GM21825 (cell line): ENCODE results near the gene ADGRE3.
"Not testable (repeated sequence)": the region's sequence is repeated elsewhere in the genome, so short reads cannot be mapped to it uniquely, and the experiment has no call there.

Experiments used
- ATAC-seq: cut with Tn5 transposase; IDR thresholded peaks from one replicate; pipeline ENCODE4 v1.9.1; 2021; ENCODE audit warnings: mild to moderate bottlenecking, moderate library complexity; ENCODE audit not compliant: unreplicated experiment

ADGRE3 gene

DNA sequence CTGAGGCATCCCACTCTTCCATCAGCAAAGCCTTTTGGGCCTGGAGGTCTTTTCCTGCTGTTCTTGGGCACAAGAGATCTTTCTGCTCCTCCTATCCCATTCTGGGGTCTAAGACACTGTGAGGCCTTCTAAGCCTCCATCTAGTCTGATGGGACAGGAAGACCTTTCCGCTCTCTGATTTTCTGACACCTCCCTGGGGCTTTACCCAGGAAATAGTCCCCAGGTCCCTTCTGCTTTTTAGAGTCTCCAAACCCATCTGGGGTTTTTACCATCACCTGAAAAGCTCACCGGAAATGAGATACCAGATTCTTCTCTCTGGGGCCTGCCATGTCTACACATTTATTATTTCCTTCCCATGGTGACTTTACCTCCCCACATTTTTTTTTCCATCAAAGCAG, 70.7 kb downstream of the ADGRE3 start:
- peak; percentile 65 for ATAC-seq

DNA sequence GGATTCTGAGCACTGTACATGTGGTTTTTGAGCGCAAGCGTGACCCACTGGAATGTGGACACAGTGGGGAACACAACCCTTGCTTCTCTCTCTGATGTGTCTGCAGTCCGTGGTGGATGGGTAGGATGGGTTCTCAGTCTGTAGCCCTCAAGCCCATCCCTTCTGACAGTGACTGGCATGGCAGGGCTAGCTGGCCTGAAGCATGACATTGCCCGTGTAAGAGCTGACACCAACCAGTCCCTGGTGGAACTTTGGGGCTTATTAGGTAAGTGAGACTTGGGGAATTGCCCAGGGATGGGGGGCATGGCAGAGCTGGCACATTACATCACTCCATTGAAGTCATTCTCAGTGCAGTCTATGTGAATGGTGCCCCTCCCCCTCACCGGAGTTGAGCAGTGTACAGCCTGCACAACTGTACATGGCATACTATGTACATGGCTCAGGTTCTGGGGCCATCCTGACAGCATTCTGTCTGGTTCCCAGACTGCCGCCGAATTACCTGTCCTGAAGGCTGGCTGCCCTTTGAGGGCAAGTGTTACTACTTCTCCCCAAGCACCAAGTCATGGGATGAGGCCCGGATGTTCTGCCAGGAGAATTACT, 75.0 kb downstream of the ADGRE3 start:
- ATAC-seq = no peak

DNA sequence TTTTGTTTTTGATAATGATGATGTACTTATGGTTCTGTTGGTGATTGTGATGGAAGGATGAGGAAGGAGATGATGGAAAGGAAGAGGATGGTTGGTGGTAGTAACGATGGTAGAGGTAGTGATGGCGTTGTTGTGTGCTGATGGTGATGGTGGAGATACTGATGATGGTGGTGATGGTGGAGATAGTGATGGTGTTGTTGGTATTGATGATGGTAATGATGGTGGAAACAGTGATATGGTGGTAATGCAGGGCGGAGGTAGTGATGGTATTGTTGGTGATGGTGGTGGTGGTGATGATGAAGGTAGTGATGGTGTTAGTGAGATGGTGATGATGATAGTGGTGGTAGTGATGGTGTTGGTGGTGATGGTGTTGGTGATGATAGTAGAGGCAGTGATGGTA, 79.1 kb downstream of the ADGRE3 start:
- ATAC-seq = no peak

DNA sequence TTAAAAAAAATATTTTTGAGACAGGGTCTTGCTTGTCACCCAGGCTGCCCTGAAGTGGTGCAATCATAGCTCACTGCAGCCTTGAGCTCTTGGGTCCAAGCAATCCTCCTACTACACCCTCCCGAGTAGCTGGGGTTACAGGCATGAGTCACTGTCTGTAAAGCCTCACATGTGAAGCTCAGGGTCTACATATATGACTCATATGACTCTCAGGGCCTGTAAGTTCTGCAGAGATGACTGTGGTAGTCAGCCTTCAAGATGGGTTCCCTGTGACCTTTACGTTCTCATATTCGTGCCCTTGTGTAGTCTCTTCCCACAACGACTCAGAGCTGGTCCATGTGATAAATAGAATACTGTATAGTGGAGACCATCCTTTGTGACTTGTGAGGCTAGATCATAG, 85.2 kb downstream of the ADGRE3 start:
- ATAC-seq = not testable (repeated sequence)

DNA sequence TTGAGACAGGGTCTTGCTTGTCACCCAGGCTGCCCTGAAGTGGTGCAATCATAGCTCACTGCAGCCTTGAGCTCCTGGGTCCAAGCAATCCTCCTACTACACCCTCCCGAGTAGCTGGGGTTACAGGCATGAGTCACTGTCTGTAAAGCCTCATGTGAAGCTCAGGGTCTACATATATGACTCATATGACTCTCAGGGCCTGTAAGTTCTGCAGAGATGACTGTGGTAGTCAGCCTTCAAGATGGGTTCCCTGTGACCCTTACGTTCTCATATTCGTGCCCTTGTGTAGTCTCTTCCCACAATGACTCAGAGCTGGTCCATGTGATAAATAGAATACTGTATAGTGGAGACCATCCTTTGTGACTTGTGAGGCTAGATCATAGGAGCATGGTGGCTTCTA, 89.5 kb downstream of the ADGRE3 start:
- peak; percentile 58 for ATAC-seq

DNA sequence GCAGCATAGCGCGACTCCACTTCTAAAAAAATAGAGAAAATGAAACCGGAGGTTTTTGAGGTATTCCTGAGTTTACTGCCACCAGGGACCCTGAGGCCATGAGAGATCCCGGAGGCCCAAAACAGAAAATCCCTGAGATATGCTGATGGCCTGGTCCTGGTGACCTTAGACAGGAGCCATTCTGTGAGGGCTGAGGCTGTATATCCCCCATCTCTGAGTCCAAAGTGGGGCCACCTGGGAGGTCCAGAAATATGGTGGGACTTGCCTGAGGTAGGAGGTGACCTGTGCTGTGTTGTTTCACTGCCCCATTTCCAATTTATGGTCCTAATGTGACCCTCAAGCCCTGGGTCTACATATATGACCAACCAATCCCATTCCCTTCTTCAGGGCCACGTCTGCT, 90.3 kb downstream of the ADGRE3 start:
- ATAC-seq = not testable (repeated sequence)

DNA sequence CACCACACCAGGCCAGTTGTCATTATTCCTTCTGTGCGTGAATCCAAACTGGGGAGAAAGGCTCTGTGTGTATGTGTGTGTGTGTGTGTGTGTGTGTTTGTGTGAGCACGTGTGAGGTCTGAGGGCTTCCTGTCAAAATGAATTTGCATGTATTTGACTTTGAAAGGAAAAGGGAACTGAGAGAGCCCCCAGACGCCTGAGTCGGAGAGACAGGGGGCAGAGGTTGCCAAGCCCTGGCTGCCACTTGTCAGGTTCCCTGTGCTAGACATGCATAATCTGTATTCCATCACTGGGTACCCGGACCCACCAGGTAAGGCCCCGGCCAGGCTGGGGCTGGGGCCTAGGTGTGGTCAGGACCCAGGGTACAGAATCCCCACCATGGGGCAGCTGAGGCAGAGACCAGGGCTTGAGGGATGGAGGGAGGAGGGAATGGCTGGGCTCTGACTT, 91.7 kb downstream of the ADGRE3 start, which contains the start of gene CLEC17A:
Gene CLEC17A (plus strand): TSS at position 191 of the 447 bp plus-strand sequence. CDS start 77 bp downstream, at position 268.
- ATAC-seq = peak; percentile 23

DNA sequence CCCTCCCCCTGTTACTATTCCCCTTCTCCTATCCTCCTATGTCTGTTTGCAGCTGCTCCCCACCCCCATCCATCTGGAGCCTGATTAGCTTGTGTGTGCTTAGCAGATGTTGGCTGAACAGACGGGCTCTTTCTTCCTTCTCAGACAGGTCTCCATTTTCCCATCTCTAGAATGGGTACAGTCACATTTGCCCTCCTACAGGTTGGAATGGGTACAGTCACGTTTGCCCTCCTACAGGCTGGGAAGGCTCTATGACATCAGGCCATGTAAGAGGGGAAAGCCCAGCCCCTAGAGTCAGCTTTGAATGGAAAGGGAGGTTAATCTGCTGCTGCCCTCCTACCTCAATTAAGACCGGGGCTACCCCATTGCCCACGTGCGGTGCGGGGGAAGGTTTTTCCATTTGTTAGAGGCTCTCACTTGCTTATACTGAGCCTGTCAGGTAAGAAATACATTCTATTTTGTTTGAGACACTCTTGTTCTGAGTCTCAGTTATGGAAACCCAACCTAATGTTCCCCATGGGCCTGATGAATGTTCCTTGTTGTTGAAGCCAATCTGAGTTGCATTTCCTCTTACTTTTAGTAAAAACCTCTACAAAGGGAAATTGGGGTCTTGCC, 93.9 kb downstream of the ADGRE3 start:
- ATAC-seq = no peak

DNA sequence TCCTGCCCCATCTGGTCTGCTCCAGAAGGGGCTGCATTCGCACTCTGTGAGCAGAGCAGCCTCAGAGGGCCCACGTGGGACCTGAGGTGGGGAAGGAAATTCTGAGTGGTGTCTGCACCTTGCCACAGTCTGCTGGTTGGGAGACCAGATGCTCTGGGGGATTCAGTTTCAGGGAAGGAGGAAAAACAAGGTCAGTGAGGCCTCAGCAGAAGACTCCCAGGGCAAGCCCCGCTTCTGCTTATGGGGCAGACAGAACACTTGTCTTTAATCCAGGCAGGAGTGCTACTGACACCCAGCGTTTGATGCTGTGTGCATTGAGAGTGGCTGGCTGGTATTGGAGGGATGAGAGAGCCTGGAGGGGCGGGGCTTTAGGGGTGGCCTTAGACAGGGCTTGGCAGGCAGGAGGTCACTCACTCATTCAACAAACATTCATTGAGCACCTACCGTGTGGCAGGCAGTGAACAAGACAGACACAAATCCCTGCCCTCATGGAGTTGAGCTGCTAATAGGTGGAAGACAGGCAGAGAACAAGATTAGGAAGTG, 96.7 kb downstream of the ADGRE3 start:
- peak; percentile 36 for ATAC-seq

DNA sequence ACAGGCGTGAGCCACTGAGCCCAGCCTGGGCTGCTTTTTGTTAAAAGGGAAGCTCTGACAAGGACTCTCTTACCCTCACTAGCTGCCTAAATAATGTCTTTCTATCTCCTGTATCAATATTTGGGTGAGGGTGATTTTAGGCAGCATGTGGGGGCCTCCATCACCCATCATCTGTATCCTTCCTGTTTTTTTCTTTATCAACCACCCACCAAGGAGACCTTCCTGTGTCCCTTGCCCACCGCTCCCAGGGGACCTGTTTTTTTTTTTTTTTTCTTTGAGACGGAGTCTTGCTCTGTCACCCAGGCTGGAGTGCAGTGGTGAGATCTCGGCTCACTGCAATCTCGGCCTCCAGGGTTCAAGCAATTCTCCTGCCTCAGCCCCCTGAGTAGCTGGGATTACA, 97.4 kb downstream of the ADGRE3 start:
- no peak for ATAC-seq

DNA sequence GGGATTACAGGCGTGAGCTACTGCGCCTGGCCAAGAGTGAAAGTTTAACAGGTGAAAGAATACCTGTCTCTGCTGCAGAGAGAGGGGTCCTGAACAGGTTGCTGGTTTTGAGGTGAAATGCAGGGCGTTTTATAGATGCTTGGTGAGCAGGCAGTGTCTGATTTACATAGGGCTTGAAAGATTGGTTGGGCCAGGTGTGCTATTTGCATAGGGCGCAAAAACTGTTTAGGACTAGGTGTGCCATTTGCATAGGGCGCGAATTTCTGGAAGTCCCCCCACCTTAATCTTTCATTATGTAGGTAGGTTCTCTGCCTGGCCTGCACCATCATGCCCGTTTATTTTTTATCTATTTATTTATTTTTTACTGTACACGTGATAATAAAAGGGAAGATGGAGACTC, 98.3 kb downstream of the ADGRE3 start:
- no peak for ATAC-seq

DNA sequence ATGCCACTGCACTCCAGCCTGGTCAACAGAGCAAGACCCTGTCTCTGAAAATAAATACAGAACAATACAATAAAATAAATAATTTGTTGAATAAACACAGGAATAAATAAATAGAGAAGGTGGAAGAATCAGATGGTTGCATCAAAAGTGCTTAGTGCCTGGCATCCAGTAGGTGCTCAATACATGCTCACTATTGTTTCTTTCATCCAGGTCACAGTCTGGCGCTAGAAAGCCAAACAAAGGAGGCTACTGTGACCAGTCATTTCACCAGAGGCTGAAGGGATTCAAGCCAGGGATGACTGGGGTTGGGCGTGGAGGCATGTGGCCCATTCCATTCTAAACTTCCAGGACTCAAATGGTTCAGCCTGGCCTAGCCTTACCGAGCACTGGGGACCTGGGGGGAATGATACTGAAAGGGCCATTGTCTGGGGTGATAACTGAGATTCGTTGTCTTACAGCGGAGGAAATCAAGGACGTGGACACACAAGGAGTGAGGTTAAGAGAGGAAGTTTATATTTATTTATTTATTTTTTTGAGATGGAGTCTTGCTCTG, 99.1 kb downstream of the ADGRE3 start:
- ATAC-seq = no peak

DNA sequence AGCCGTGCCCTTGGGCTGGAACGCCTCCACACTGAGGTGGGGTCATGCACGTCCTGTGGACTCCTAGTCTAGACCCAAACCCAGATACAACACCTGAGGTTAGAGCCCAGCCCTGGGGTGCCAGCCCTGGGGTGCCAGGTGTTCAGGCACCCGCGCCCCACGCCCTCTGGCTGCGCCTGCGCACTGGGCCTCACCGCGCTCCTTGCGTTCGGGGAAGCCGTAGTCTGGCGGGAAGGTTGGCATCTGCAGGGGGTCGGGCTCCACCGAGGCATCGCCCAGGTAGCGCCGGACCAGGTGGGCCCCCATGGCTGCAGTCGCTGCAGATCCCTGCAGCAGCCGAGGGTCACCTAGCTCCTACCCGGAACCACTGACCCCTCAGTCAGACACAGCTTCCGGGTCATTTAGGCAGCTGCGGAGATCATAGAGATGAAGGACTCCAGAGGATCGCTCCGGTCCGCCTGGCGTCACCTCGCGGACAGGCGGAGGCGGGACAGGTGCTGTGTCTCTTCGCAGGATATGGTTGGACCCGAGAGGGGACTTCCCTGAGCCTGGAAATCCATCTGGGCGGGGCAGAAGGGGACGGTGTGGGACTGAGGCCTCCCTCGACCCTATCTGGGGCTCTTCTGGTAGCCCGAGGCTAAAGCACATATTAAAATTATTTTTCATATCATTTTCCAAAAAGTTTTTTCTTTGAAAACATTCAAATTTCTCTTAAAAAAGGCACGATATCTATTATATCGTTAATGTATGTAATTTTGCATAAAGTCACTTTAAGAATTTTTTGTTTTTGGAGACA, 102.8 kb downstream of the ADGRE3 start, which contains the start of gene NDUFB7:
Gene NDUFB7 (minus strand): TSS at position 372 of the 796 bp plus-strand sequence. CDS start 66 bp downstream, at position 306.
- peak; percentile 71 for ATAC-seq

DNA sequence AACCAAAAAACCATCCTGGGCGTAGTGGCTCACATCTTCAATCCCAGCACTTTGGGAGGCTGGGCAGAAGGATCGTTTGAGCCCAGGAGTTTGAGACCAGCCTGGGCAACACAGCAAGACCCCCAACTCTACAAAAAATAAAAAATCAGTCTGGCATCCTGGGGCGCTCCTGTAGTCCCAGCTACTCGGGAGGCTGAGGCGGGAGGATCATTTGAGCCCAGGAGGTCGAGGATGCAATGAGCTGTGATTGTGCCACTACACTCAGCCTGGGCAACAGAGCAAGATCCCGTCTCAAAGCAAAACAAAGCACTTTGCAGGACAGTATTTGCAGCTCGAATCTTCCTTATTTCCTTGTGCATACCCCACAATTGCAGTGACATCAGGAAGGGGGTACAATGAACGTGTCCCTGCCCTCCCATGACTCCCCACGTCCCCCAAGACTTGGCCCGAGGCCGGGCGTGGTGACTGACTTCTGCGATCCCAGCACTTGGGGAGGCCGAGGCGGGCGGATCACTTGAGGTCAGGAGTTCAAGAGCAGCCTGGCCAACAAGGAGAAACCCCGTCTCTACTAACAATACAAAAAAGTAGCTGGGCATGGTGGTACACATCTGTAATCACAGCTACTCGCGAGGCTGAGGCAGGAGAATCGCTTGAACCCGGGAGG, 103.6 kb downstream of the ADGRE3 start:
- no peak for ATAC-seq
